IMR-90 (cell line): ENCODE measurements around the gene FHDC1. TPM values are rescaled to one million over a fixed set of nuclear protein-coding genes. Genes with fewer than 3 reads are reported as not detected.

Source experiments
- ATAC-seq: fragments of 200-7000 bp; cut with Tn5 transposase; 2 replicates; pipeline ENCODE4 v1.9.1; 2020; ENCODE audit warnings: low read depth, mild to moderate bottlenecking, moderate library complexity
- BruUV-seq: library from RNA; stranded (reverse); fragments of 400-500 nt; replicated peaks from 2 replicates; lab custom pipeline; 2021; lab: Mats Ljungman, UMichigan
- CTCF ChIA-PET: fragments of 300-600 bp; formaldehyde crosslinking; extraction: SDS; loops from one replicate; lab custom pipeline; 2021; ENCODE audit warnings: antibody characterized with exemption; lab: Yijun Ruan, JAX
- POLR2A ChIA-PET: fragments of 300-600 bp; sonication (Branson Sonifier 250); formaldehyde crosslinking; loops from one replicate; lab custom pipeline; 2022; ENCODE audit warnings: antibody characterized with exemption; ENCODE audit not compliant: unreplicated experiment; lab: Charles Lee
- DNase-seq: peaks from one replicate; pipeline ENCODE4 v3.0.0; 2013
- H2AFZ ChIP-seq: replicated peaks from 2 replicates; pipeline ENCODE3; 2013; ENCODE audit warnings: low read length, mild to moderate bottlenecking; ENCODE audit not compliant: poor library complexity
- H2AK5ac ChIP-seq: 2 replicates; pipeline ENCODE4 v1.6.1; 2013; ENCODE audit warnings: low read depth, low read length, inconsistent platforms
- H2AK9ac ChIP-seq: replicated peaks from 2 replicates; pipeline ENCODE3; 2013; ENCODE audit warnings: mild to moderate bottlenecking, low read depth, low read length, moderate library complexity; ENCODE audit not compliant: poor library complexity
- H2BK120ac ChIP-seq: 2 replicates; pipeline ENCODE4 v1.6.1; 2013; ENCODE audit warnings: low read depth, low read length, inconsistent platforms
- H2BK15ac ChIP-seq: 3 replicates; pipeline ENCODE4 v1.6.1; 2013; ENCODE audit warnings: low read depth, low read length, inconsistent platforms
- H2BK20ac ChIP-seq: 2 replicates; pipeline ENCODE4 v1.6.1; 2013; ENCODE audit warnings: low read depth, mild to moderate bottlenecking, inconsistent platforms, low read length, moderate library complexity
- H2BK5ac ChIP-seq: 2 replicates; pipeline ENCODE4 v1.6.1; 2013; ENCODE audit warnings: mild to moderate bottlenecking, low read depth, low read length, inconsistent platforms; ENCODE audit not compliant: poor library complexity, severe bottlenecking
- H3K14ac ChIP-seq: replicated peaks from 2 replicates; pipeline ENCODE4 v1.6.1; 2013; ENCODE audit warnings: low read depth, low read length, inconsistent platforms
- H3K18ac ChIP-seq: 2 replicates; pipeline ENCODE4 v1.6.1; 2013; ENCODE audit warnings: low read depth, low read length, control low read depth
- H3K23ac ChIP-seq: 2 replicates; pipeline ENCODE4 v1.6.1; 2013; ENCODE audit warnings: low read depth, low read length, inconsistent platforms
- H3K27ac ChIP-seq: 2 replicates; pipeline ENCODE4 v1.5.1; 2013; ENCODE audit warnings: mild to moderate bottlenecking, control low read depth, low read length; ENCODE audit not compliant: insufficient read depth
- H3K27me3 ChIP-seq: 2 replicates; pipeline ENCODE4 v1.6.1; 2013; ENCODE audit warnings: low read length; ENCODE audit not compliant: control insufficient read depth, insufficient read depth
- H3K36me3 ChIP-seq: 2 replicates; pipeline ENCODE4 v1.6.1; 2013; ENCODE audit warnings: low read length, mixed read lengths; ENCODE audit not compliant: control insufficient read depth, insufficient read depth
- H3K4ac ChIP-seq: 2 replicates; pipeline ENCODE4 v1.6.1; 2013; ENCODE audit warnings: low read depth, low read length, inconsistent platforms
- H3K4me1 ChIP-seq: 2 replicates; pipeline ENCODE4 v1.6.1; 2013; ENCODE audit warnings: low read length, mixed read lengths; ENCODE audit not compliant: control insufficient read depth, insufficient read depth
- H3K4me2 ChIP-seq: 2 replicates; pipeline ENCODE4 v1.6.1; 2013; ENCODE audit warnings: low read depth, mild to moderate bottlenecking, control low read depth, low read length, moderate library complexity
- H3K4me3 ChIP-seq: 2 replicates; pipeline ENCODE4 v1.5.1; 2013; ENCODE audit warnings: low read depth, mild to moderate bottlenecking, control low read depth, low read length, moderate library complexity; ENCODE audit not compliant: insufficient read depth
- H3K56ac ChIP-seq: 2 replicates; pipeline ENCODE4 v1.6.1; 2013; ENCODE audit warnings: low read length, inconsistent platforms; ENCODE audit not compliant: insufficient read depth; ENCODE audit errors: extremely low read depth
- H3K79me1 ChIP-seq, 2 experiments: 2 replicates each; pipeline ENCODE4 v1.6.1; 2013; ENCODE audit warnings: low read length in 2 of 2, inconsistent platforms in 1 of 2, low read depth in 1 of 2
- H3K9ac ChIP-seq: 2 replicates; pipeline ENCODE4 v1.6.1; 2013; ENCODE audit warnings: low read depth, low read length, control low read depth
- H3K9me1 ChIP-seq: 2 replicates; pipeline ENCODE4 v1.6.1; 2013; ENCODE audit warnings: low read length, inconsistent platforms; ENCODE audit not compliant: insufficient read depth
- H3K9me3 ChIP-seq: 2 replicates; pipeline ENCODE4 v1.6.1; 2013; ENCODE audit warnings: low read length; ENCODE audit not compliant: control insufficient read depth, insufficient read depth
- H4K20me1 ChIP-seq: 2 replicates; pipeline ENCODE4 v1.6.1; 2013; ENCODE audit warnings: low read length, inconsistent platforms; ENCODE audit not compliant: insufficient read depth
- H4K5ac ChIP-seq: 2 replicates; pipeline ENCODE4 v1.6.1; 2013; ENCODE audit warnings: mild to moderate bottlenecking, low read depth, low read length, control low read depth
- H4K8ac ChIP-seq, 2 experiments: 2 replicates each; pipeline ENCODE4 v1.6.1; 2013; ENCODE audit warnings: low read depth in 2 of 2, low read length in 2 of 2, control low read depth in 1 of 2, inconsistent platforms in 1 of 2
- H4K91ac ChIP-seq: 2 replicates; pipeline ENCODE4 v1.6.1; 2013; ENCODE audit warnings: low read depth, low read length, inconsistent platforms; ENCODE audit not compliant: insufficient read depth
- BHLHE40 ChIP-seq: fragments of 150-350 bp; IDR thresholded peaks from 2 replicates; pipeline ENCODE4 v1.6.1; 2016; ENCODE audit warnings: mild to moderate bottlenecking, low read depth, low read length
- CEBPB ChIP-seq: IDR thresholded peaks from 2 replicates; pipeline ENCODE4 v1.6.1; 2012; ENCODE audit warnings: low read depth, low read length, improper control_type of control experiment
- CHD1 ChIP-seq: IDR thresholded peaks from 2 replicates; pipeline ENCODE4 v1.6.1; 2012; ENCODE audit warnings: low read depth, low read length, improper control_type of control experiment
- FOS ChIP-seq: fragments of 150-350 bp; IDR thresholded peaks from 2 replicates; pipeline ENCODE4 v1.6.1; 2016; ENCODE audit warnings: low read depth, low read length
- MAFK ChIP-seq: IDR thresholded peaks from 2 replicates; pipeline ENCODE4 v1.6.1; 2012; ENCODE audit warnings: low read depth, low read length, improper control_type of control experiment
- MAZ ChIP-seq: IDR thresholded peaks from 2 replicates; pipeline ENCODE4 v1.6.1; 2012; ENCODE audit warnings: low read depth, mild to moderate bottlenecking, low read length, improper control_type of control experiment, moderate library complexity, borderline replicate concordance
- MXI1 ChIP-seq: IDR thresholded peaks from 2 replicates; pipeline ENCODE4 v1.6.1; 2012; ENCODE audit warnings: low read depth, mild to moderate bottlenecking, low read length, moderate library complexity, borderline replicate concordance
- NFE2L2 ChIP-seq: fragments of 150-350 bp; IDR thresholded peaks from 2 replicates; pipeline ENCODE4 v1.6.1; 2016; ENCODE audit warnings: low read depth, mild to moderate bottlenecking, low read length
- POLR2A ChIP-seq: IDR thresholded peaks from 2 replicates; pipeline ENCODE4 v1.6.1; 2012; ENCODE audit warnings: mild to moderate bottlenecking, low read depth, low read length
- RAD21 ChIP-seq: IDR thresholded peaks from 2 replicates; pipeline ENCODE4 v1.6.1; 2012; ENCODE audit warnings: low read length, improper control_type of control experiment
- RCOR1 ChIP-seq: IDR thresholded peaks from 2 replicates; pipeline ENCODE4 v1.6.1; 2012; ENCODE audit warnings: mild to moderate bottlenecking, low read length, improper control_type of control experiment; ENCODE audit not compliant: insufficient replicate concordance
- RFX5 ChIP-seq: IDR thresholded peaks from 2 replicates; pipeline ENCODE4 v1.8.0; 2012; ENCODE audit warnings: low read depth, mild to moderate bottlenecking, low read length, moderate library complexity
- SMC3 ChIP-seq: fragments of 150-350 bp; IDR thresholded peaks from 2 replicates; pipeline ENCODE4 v1.6.1; 2016; ENCODE audit warnings: low read depth, mild to moderate bottlenecking, antibody characterized with exemption, low read length, moderate library complexity
- WGBS, 2 experiments: methylation state at CpG; one replicate each; pipeline versions ENCODE4 v1.1.5 to v1.1.7; 2013; ENCODE audit warnings: missing lambda C conversion rate in 2 of 2; ENCODE audit not compliant: insufficient read length in 1 of 2; ENCODE audit errors: extremely low coverage in 2 of 2; 5-methylcytosine and 5-hydroxymethylcytosine counted together
- dilution Hi-C: fragments of 300-500 bp; cut with HindIII; formaldehyde crosslinking; loops from one replicate; pipeline ENCODE4 v1.14.3; 2018; ENCODE audit warnings: low sequenced_read_pairs; ENCODE audit not compliant: unreplicated experiment
- in situ Hi-C: fragments of 300-500 bp; cut with MboI; formaldehyde crosslinking; loops from 3 replicates; pipeline ENCODE4 v1.14.3; 2019; ENCODE audit warnings: low sequenced_read_pairs, inconsistent platforms, mixed read lengths
- intact Hi-C: fragments of 100-400 bp; cut with micrococcal nuclease; formaldehyde crosslinking; loops from 2 replicates; pipeline ENCODE4 v1.10.0; 2022
- polyA plus RNA-seq, 3 experiments: library from polyadenylated mRNA; depleted of rRNA; stranded (reverse); fragments of >200 nt; gene quantifications; 2 replicates each; pipeline ENCODE4 v1.2.3, GENCODE V29; 2012; ENCODE audit warnings: low replicate concordance in 1 of 3
- total RNA-seq: library from RNA; depleted of rRNA; stranded (reverse); fragments of >200 nt; gene quantifications from 2 replicates; pipeline ENCODE4 v1.2.3, GENCODE V29; 2012
- TF ChIP-seq, protein P1 (sequence below): fragments of 150-350 bp; IDR thresholded peaks from 2 replicates; pipeline ENCODE4 v1.6.1; 2017; ENCODE audit warnings: mild to moderate bottlenecking, antibody characterized with exemption, low read length, low read depth
- TF ChIP-seq, protein P2 (sequence below): fragments of 150-350 bp; IDR thresholded peaks from 2 replicates; pipeline ENCODE4 v1.6.1; 2016; ENCODE audit warnings: low read depth, mild to moderate bottlenecking, low read length, moderate library complexity, borderline replicate concordance
- TF ChIP-seq, protein P3 (sequence below): conservative IDR thresholded peaks from 2 replicates; pipeline ENCODE4 v1.5.1; 2012; ENCODE audit warnings: mild to moderate bottlenecking, low read depth, low read length, improper control_type of control experiment

FHDC1 gene
- total and polyA plus RNA-seq, 2 of the 4 experiments (the other 2 are of a cell fraction): under 0.01 to 0.09 TPM

DNA sequence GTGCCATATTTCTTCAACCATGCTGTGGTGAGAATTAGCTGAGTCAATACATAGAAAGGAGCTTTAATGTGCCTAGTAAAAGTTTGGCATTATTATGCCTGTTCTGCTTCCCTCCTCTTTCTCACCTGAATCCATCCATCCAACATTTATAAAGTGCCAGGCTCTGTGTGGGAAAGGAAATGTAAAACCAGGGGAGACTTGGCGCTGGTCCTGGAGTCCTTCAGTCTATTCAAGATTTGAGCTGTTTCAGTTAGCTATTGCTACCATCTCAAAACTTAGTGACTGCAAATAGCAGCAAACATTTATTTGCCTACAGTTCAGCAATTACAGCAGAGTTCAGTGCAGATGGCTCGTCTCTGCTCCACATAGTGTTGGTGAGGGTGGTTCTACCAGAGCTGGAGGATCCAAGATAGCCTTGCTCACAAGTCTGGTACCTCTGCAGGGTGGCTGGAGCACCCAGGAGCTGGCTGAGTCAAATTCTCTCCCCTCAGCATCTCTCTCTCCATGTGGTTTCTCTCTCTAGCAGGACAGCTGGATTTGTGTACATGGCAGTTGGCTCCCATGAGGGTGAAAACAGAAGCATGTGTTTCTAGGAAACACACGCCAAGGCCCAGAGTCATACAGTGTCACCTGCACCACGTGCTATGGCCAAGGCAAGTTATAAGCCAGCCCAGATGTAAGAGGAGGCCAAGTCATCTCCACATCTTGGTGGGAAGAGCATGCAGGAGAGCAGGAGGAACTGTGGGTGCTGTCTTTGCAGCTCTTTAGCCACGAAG is 77.3 kb downstream of the FHDC1 start:
- Histone ChIP-seq H3K9me3 (no peaks in the 10 kb centered on the region), H4K91ac (no peak overlapping the region), H3K23ac (no peak overlapping the region), H3K18ac (no peak overlapping the region), H3K27ac (no peak overlapping the region), H3K27me3 (peaks cover 6% of the 10 kb centered on the region; the same call in 1 of the 2 replicates), H3K79me1 (no peaks in the 10 kb centered on the region), H3K9ac (no peak overlapping the region), H4K20me1 (no peaks in the 10 kb centered on the region), H2BK15ac (no peak overlapping the region), H2BK5ac (no peak overlapping the region), H2AK9ac (no peak overlapping the region), H3K4me1 (no peaks in the 10 kb centered on the region), H2BK120ac (no peak overlapping the region), H3K14ac (no peak overlapping the region), H3K4me3 (no peak overlapping the region), H3K56ac (no peak overlapping the region), H4K5ac (no peak overlapping the region), H2AK5ac (no peak overlapping the region), H3K9me1 (no peaks in the 10 kb centered on the region), H3K4me2 (no peak overlapping the region), H3K4ac (no peak overlapping the region), H2AFZ (no peak overlapping the region), H4K8ac (no peak overlapping the region), H2BK20ac (no peak overlapping the region), H3K36me3 (no peaks in the 10 kb centered on the region)
- WGBS, 2 experiments: 21% methylated on average over 2 of the region's 5 CpGs; no CpG with 5 or more reads in 1 of the 2 experiments
- ChIA-PET CTCF (no interaction called here), POLR2A (no interaction called here)
- no TSS peak for BruUV-seq
- DNase-seq (no peak), ATAC-seq (no peak; the same call in 1 of the 2 replicates)
- dilution Hi-C loops (no loop called here), in situ Hi-C loops (no loop called here), intact Hi-C loops (no loop called here)
- TF ChIP-seq MXI1: no peak
- no peak for TF ChIP-seq RFX5
- TF ChIP-seq CHD1: no peak
- TF ChIP-seq BHLHE40: no peak
- TF ChIP-seq, protein P1, sequence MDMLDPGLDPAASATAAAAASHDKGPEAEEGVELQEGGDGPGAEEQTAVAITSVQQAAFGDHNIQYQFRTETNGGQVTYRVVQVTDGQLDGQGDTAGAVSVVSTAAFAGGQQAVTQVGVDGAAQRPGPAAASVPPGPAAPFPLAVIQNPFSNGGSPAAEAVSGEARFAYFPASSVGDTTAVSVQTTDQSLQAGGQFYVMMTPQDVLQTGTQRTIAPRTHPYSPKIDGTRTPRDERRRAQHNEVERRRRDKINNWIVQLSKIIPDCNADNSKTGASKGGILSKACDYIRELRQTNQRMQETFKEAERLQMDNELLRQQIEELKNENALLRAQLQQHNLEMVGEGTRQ: no peak
- TF ChIP-seq, protein P2, sequence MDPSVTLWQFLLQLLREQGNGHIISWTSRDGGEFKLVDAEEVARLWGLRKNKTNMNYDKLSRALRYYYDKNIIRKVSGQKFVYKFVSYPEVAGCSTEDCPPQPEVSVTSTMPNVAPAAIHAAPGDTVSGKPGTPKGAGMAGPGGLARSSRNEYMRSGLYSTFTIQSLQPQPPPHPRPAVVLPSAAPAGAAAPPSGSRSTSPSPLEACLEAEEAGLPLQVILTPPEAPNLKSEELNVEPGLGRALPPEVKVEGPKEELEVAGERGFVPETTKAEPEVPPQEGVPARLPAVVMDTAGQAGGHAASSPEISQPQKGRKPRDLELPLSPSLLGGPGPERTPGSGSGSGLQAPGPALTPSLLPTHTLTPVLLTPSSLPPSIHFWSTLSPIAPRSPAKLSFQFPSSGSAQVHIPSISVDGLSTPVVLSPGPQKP: no peak
- no peak for TF ChIP-seq SMC3
- no peak for TF ChIP-seq FOS
- TF ChIP-seq RAD21: no peak
- no peak for TF ChIP-seq RCOR1
- TF ChIP-seq, protein P3, sequence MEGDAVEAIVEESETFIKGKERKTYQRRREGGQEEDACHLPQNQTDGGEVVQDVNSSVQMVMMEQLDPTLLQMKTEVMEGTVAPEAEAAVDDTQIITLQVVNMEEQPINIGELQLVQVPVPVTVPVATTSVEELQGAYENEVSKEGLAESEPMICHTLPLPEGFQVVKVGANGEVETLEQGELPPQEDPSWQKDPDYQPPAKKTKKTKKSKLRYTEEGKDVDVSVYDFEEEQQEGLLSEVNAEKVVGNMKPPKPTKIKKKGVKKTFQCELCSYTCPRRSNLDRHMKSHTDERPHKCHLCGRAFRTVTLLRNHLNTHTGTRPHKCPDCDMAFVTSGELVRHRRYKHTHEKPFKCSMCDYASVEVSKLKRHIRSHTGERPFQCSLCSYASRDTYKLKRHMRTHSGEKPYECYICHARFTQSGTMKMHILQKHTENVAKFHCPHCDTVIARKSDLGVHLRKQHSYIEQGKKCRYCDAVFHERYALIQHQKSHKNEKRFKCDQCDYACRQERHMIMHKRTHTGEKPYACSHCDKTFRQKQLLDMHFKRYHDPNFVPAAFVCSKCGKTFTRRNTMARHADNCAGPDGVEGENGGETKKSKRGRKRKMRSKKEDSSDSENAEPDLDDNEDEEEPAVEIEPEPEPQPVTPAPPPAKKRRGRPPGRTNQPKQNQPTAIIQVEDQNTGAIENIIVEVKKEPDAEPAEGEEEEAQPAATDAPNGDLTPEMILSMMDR: no peak
- no peak for TF ChIP-seq POLR2A
- no peak for TF ChIP-seq CEBPB
- no peak for TF ChIP-seq NFE2L2
- no peak for TF ChIP-seq MAFK
- TF ChIP-seq MAZ: no peak
